RWPE1 (cell line): ENCODE data around the gene UPK3A.
A peak's percentile ranks its signal among the peaks of the same experiment; 100 is the strongest.
"Not testable (repeated sequence)": the region's sequence is repeated elsewhere in the genome, so short reads cannot be mapped to it uniquely, and the experiment has no call there.

Experiments
- CTCF ChIA-PET: fragments of 350-600 bp; sonication (Branson Sonifier 250); formaldehyde crosslinking; extraction: SDS; loops from one replicate; lab custom pipeline; 2021; lab: Yijun Ruan, JAX
- POLR2A ChIA-PET: fragments of 400-600 bp; formaldehyde crosslinking; extraction: SDS; loops from one replicate; lab custom pipeline; 2020; ENCODE audit warnings: antibody characterized with exemption; ENCODE audit not compliant: low non-redundant PET; lab: Yijun Ruan, JAX
- DNase-seq: peaks from one replicate; pipeline ENCODE4 v3.0.0; 2012; ENCODE audit warnings: low spot score
- H3K27ac ChIP-seq: fragments of 450-650 bp; 2 replicates; pipeline ENCODE4 v1.5.1; 2017
- CTCF ChIP-seq: fragments of 450-650 bp; conservative IDR thresholded peaks from 2 replicates; pipeline ENCODE4 v1.5.1; 2017; ENCODE audit warnings: low read depth, mild to moderate bottlenecking

UPK3A gene

GRCh38 chr22:45319324-45319685, 34.6 kb downstream of the UPK3A start:
- no peak for DNase-seq
- POLR2A ChIA-PET: no interaction called here
- CTCF ChIA-PET: no interaction called here
- no peak for TF ChIP-seq CTCF
- peak overlapping the region; percentile 51 for H3K27ac ChIP-seq

GRCh38 chr22:45320357-45320976, 35.7 kb downstream of the UPK3A start:
- H3K27ac ChIP-seq: peak overlapping the region; percentile 51
- TF ChIP-seq CTCF: no peak
- POLR2A ChIA-PET: no interaction called here
- no peak for DNase-seq
- CTCF ChIA-PET: no interaction called here

GRCh38 chr22:45321827-45322226, 37.1 kb downstream of the UPK3A start:
- ChIA-PET POLR2A (no interaction called here), CTCF (no interaction called here)
- H3K27ac ChIP-seq: no peak overlapping the region
- DNase-seq: no peak
- TF ChIP-seq CTCF: no peak

GRCh38 chr22:45322873-45323525, 38.2 kb downstream of the UPK3A start:
- H3K27ac ChIP-seq: no peak overlapping the region
- POLR2A ChIA-PET: no interaction called here
- CTCF ChIA-PET: no interaction called here
- TF ChIP-seq CTCF: no peak
- no peak for DNase-seq

- POLR2A ChIA-PET: no interaction called here
- no peak for DNase-seq
- peak overlapping the region; percentile 39; the same call in 1 of the 2 replicates for H3K27ac ChIP-seq
- CTCF ChIA-PET: no interaction called here
- TF ChIP-seq CTCF: no peak
These were observed 38.9 kb downstream of the UPK3A start for GRCh38 chr22:45323695-45324094.

GRCh38 chr22:45324311-45324711, 39.6 kb downstream of the UPK3A start:
- no peak for TF ChIP-seq CTCF
- ChIA-PET CTCF (no interaction called here), POLR2A (no interaction called here)
- no peak for DNase-seq
- peak overlapping the region; percentile 39; the same call in 1 of the 2 replicates for H3K27ac ChIP-seq

- DNase-seq, H3K27ac ChIP-seq, POLR2A ChIA-PET: not testable (repeated sequence)
- CTCF ChIA-PET: interaction anchor here (0.6 kb wide), 1 partner anchor 126 kb away, joined by 3 read pairs; no protein-coding TSS in a partner anchor
These were observed 43.5 kb downstream of the UPK3A start for GRCh38 chr22:45328261-45328660.
